Endothelial cell of umbilical vein (primary cell): Measurements from ENCODE around the gene CGNL1. TPM values are rescaled to one million over a fixed set of nuclear protein-coding genes. Genes with fewer than 3 reads are reported as not detected.

ENCODE experiments used
- BruUV-seq: library from RNA; stranded (reverse); fragments of 400-500 nt; replicated peaks from 2 replicates; lab custom pipeline; 2021; lab: Mats Ljungman, UMichigan
- CTCF ChIA-PET: fragments of 300-600, 350-600 bp; sonication (Branson Sonifier 250); formaldehyde crosslinking; loops from one replicate; lab custom pipeline; 2021; ENCODE audit warnings: antibody characterized with exemption, inconsistent platforms; lab: Charles Lee
- POLR2A ChIA-PET: fragments of 300-600, 350-600 bp; sonication (Branson Sonifier 250); formaldehyde crosslinking; loops from one replicate; lab custom pipeline; 2021; ENCODE audit warnings: antibody characterized with exemption, inconsistent platforms; lab: Charles Lee
- DNase-seq: peaks from one replicate; pipeline ENCODE4 v3.0.0-alpha.2; 2011; ENCODE audit warnings: low read depth, low spot score
- FAIRE-seq: peaks from 2 replicates; lab custom pipeline; 2011; peaks lifted over from hg19 to GRCh38; lab: Jason Lieb, UNC
- H2AFZ ChIP-seq: 2 replicates; pipeline ENCODE4 v1.6.0; 2012; ENCODE audit warnings: low read depth, low read length, control low read depth, inconsistent platforms
- H3K27ac ChIP-seq: 2 replicates; pipeline ENCODE4 v1.5.1; 2011; ENCODE audit warnings: low read depth, mild to moderate bottlenecking, control low read depth, low read length, moderate library complexity; ENCODE audit not compliant: insufficient read depth
- H3K27me3 ChIP-seq, 2 experiments: 2 replicates each; pipeline versions ENCODE4 v1.6.0 to v1.6.1; 2011; ENCODE audit warnings: low read length in 2 of 2, mixed read lengths in 1 of 2; ENCODE audit not compliant: control insufficient read depth in 2 of 2, insufficient read depth in 2 of 2
- H3K36me3 ChIP-seq, 2 experiments: 2 replicates in 1 of 2; 3 replicates in 1 of 2; pipeline ENCODE4 v1.5.1; 2011; ENCODE audit warnings: low read length in 2 of 2, mild to moderate bottlenecking in 1 of 2, moderate library complexity in 1 of 2; ENCODE audit not compliant: control insufficient read depth in 2 of 2, insufficient read depth in 2 of 2; ENCODE audit errors: extremely low read depth in 1 of 2
- H3K4me1 ChIP-seq: 3 replicates; pipeline ENCODE4 v1.5.1; 2011; ENCODE audit warnings: mild to moderate bottlenecking, low read length; ENCODE audit not compliant: control insufficient read depth, insufficient read depth; ENCODE audit errors: extremely low read depth
- H3K4me2 ChIP-seq: 2 replicates; pipeline ENCODE4 v1.6.1; 2011; ENCODE audit warnings: low read length, control low read depth, mixed read lengths; ENCODE audit not compliant: insufficient read depth
- H3K4me3 ChIP-seq, 3 experiments: fragments of 200-600 bp in 1 of 3; sonication (generic), shearing (Covaris generic) in 1 of 3; replicated peaks in 1 of 3; 2 replicates each; pipeline ENCODE4 v1.5.1; 2011 to 2016; ENCODE audit warnings: control low read depth in 3 of 3, low read length in 3 of 3, mild to moderate bottlenecking in 2 of 3, inconsistent platforms in 1 of 3, low read depth in 1 of 3, moderate library complexity in 1 of 3; ENCODE audit not compliant: insufficient read depth in 1 of 3
- H3K79me2 ChIP-seq: 2 replicates; pipeline ENCODE4 v1.6.0; 2012; ENCODE audit warnings: low read length, inconsistent platforms; ENCODE audit not compliant: control insufficient read depth, insufficient read depth
- H3K9ac ChIP-seq: replicated peaks from 2 replicates; pipeline ENCODE3; 2011; ENCODE audit warnings: low read length, control low read depth; ENCODE audit not compliant: insufficient read depth; ENCODE audit errors: extremely low read depth
- H3K9me1 ChIP-seq: replicated peaks from 3 replicates; pipeline ENCODE4 v1.6.0; 2011; ENCODE audit warnings: mild to moderate bottlenecking, low read length; ENCODE audit not compliant: control insufficient read depth, insufficient read depth; ENCODE audit errors: extremely low read depth
- H3K9me3 ChIP-seq: replicated peaks from 2 replicates; pipeline ENCODE4 v1.5.1; 2012; ENCODE audit warnings: low read length, inconsistent platforms; ENCODE audit not compliant: control insufficient read depth, insufficient read depth
- H4K20me1 ChIP-seq: replicated peaks from 2 replicates; pipeline ENCODE3; 2011; ENCODE audit warnings: mild to moderate bottlenecking, low read length; ENCODE audit not compliant: control insufficient read depth, insufficient read depth; ENCODE audit errors: extremely low read depth
- CTCF ChIP-seq, 2 donors: IDR thresholded peaks; 1 replicate in 1 of 2; 2 replicates in 1 of 2; pipeline ENCODE4 v1.5.1; 2011; ENCODE audit warnings: low read length in 2 of 2, mild to moderate bottlenecking in 2 of 2, moderate library complexity in 2 of 2, control low read depth in 1 of 2, inconsistent platforms in 1 of 2, low read depth in 1 of 2; ENCODE audit not compliant: insufficient read depth in 1 of 2; ENCODE audit errors: extremely low read depth in 1 of 2
- EZH2 ChIP-seq: IDR thresholded peaks from 2 replicates; pipeline ENCODE4 v1.6.1; 2012; ENCODE audit warnings: borderline replicate concordance, low read depth, mild to moderate bottlenecking, moderate library complexity, low read length, inconsistent platforms; ENCODE audit not compliant: severe bottlenecking
- FOS ChIP-seq: IDR thresholded peaks from 2 replicates; pipeline ENCODE4 v1.6.1; 2011; ENCODE audit warnings: mild to moderate bottlenecking, low read length, moderate library complexity, borderline replicate concordance; ENCODE audit not compliant: insufficient read depth
- GATA2 ChIP-seq: IDR thresholded peaks from 2 replicates; pipeline ENCODE4 v1.7.0; 2011; ENCODE audit warnings: low read depth, mild to moderate bottlenecking, moderate library complexity, mixed read lengths, low read length; ENCODE audit not compliant: insufficient read length, insufficient read depth
- JUN ChIP-seq: IDR thresholded peaks from 2 replicates; pipeline ENCODE4 v1.6.1; 2011; ENCODE audit warnings: borderline replicate concordance, low read depth; ENCODE audit not compliant: insufficient read length, insufficient read depth
- MYC ChIP-seq: IDR thresholded peaks from one replicate; pipeline ENCODE4 v1.6.1; 2011; ENCODE audit warnings: mild to moderate bottlenecking, low read depth, low read length
- POLR2A ChIP-seq: IDR thresholded peaks from 2 replicates; pipeline ENCODE4 v1.6.1; 2012; ENCODE audit warnings: low read depth, mild to moderate bottlenecking, control low read depth, low read length
- POLR2AphosphoS5 ChIP-seq: IDR thresholded peaks from 2 replicates; pipeline ENCODE4 v1.6.1; 2012; ENCODE audit warnings: low read depth, mild to moderate bottlenecking, control low read depth, low read length, moderate library complexity; ENCODE audit not compliant: insufficient read depth
- dilution Hi-C: fragments of 300-500 bp; cut with MboI; formaldehyde crosslinking; loops from one replicate; pipeline ENCODE4 v1.15.0; 2019; ENCODE audit warnings: low sequenced_read_pairs; ENCODE audit not compliant: extremely low pct_ligation_motif_present
- intact Hi-C: fragments of 100-400 bp; cut with micrococcal nuclease; formaldehyde crosslinking; loops from one replicate; pipeline ENCODE4 v1.10.0; 2022
- polyA plus RNA-seq, 4 experiments: library from polyadenylated mRNA; depleted of rRNA in 3 of 4; stranded (reverse) in 3 of 4; unstranded in 1 of 4; fragments of >200 nt; gene quantifications; 2 replicates each; pipeline versions ENCODE4 v1.2.1 to v1.2.3, GENCODE V29; 2011 to 2012; ENCODE audit warnings: missing spikeins in 1 of 4
- total RNA-seq: library from RNA; stranded (reverse); gene quantifications from 2 replicates; pipeline ENCODE4 v1.2.3, GENCODE V29; 2021
- TF ChIP-seq, protein P1 (sequence below): IDR thresholded peaks from 2 replicates; pipeline ENCODE4 v1.6.1; 2011; ENCODE audit not compliant: insufficient read depth, insufficient read length

The CGNL1 gene
- total and polyA plus RNA-seq, 2 donors (not counting 3 experiments of a cell fraction or from before 2014, with no cell fraction given) = 6.9 to 27.1 TPM

GRCh38 chr15:57389991-57390390, 13.7 kb downstream of the CGNL1 start:
- Histone ChIP-seq H3K9ac (no peak overlapping the region), H3K4me2 (peak overlapping the region; percentile 8), H2AFZ (no peak overlapping the region), H3K9me3 (no peaks in the 10 kb centered on the region), H3K27ac (no peak overlapping the region), H3K36me3 (no peaks in the 10 kb centered on the region), H3K9me1 (no peaks in the 10 kb centered on the region), H3K4me1 (peaks cover 73% of the 10 kb centered on the region), H4K20me1 (no peaks in the 10 kb centered on the region), H3K4me3 (no peak overlapping the region), H3K27me3 (no peaks in the 10 kb centered on the region), H3K79me2 (peaks cover 13% of the 10 kb centered on the region)
- CTCF ChIA-PET = interaction anchor here (1.3 kb wide), 1 partner anchor 13 kb away, joined by 5 read pairs; the partner anchor contains the start of gene CGNL1
- TF ChIP-seq EZH2 (no peak), GATA2 (no peak), POLR2A (no peak), POLR2AphosphoS5 (no peak), FOS (no peak), CTCF (IDR thresholded peaks at IDR 0.05; ENCODE audit: extremely low read depth in 1 of 2, insufficient read depth in 1 of 2, low read depth in 1 of 2, low read length in 2 of 2) (no peak), JUN (no peak), MYC (no peak)
- TF ChIP-seq, protein P1, sequence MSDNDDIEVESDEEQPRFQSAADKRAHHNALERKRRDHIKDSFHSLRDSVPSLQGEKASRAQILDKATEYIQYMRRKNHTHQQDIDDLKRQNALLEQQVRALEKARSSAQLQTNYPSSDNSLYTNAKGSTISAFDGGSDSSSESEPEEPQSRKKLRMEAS = no peak
- no peak for FAIRE-seq
- dilution Hi-C loops = no loop called here
- POLR2A ChIA-PET = no interaction called here
- no peak for DNase-seq
- BruUV-seq = no TSS peak
- intact Hi-C loops = loop anchor here (5.0 kb wide), 1 partner anchor 47 kb away; no protein-coding TSS in a partner anchor
